Suppressor macrophage treated with lipopolysaccharide for 4 hours (primary cell): ENCODE results near the gene DNAJC30.
A peak's percentile ranks its signal among the peaks of the same experiment; 100 is the strongest.

Experiments used
- DNase-seq: peaks from one replicate; pipeline ENCODE4 v3.0.0-alpha.2; 2020

The DNAJC30 gene

GRCh38 chr7:73707045-73707631 is 23.9 kb upstream of the DNAJC30 start:
- DNase-seq: peak; percentile 21

- DNase-seq: no peak
Measured at GRCh38 chr7:73706126-73707044, 23.1 kb upstream of the DNAJC30 start.

GRCh38 chr7:73705551-73705920 is 22.3 kb upstream of the DNAJC30 start:
- no peak for DNase-seq

- DNase-seq: no peak
Measured at GRCh38 chr7:73704640-73705550, 21.6 kb upstream of the DNAJC30 start.

- DNase-seq: peak; percentile 59
Measured at GRCh38 chr7:73703757-73704639, 20.7 kb upstream of the DNAJC30 start.

- DNase-seq: no peak
Measured at GRCh38 chr7:73703225-73703624, 20.0 kb upstream of the DNAJC30 start.

- no peak for DNase-seq
Measured at GRCh38 chr7:73702665-73703064, 19.4 kb upstream of the DNAJC30 start.

GRCh38 chr7:73702226-73702625 is 19.0 kb upstream of the DNAJC30 start:
- no peak for DNase-seq

GRCh38 chr7:73701357-73701995 is 18.2 kb upstream of the DNAJC30 start:
- DNase-seq: peak; percentile 58

- no peak for DNase-seq
Measured at GRCh38 chr7:73700581-73701134, 17.4 kb upstream of the DNAJC30 start.

- no peak for DNase-seq
Measured at GRCh38 chr7:73700069-73700423, 16.8 kb upstream of the DNAJC30 start.

- DNase-seq: no peak
Measured at GRCh38 chr7:73699370-73700068, 16.3 kb upstream of the DNAJC30 start.

- DNase-seq: no peak
Measured at GRCh38 chr7:73698410-73698809, 15.2 kb upstream of the DNAJC30 start.

GRCh38 chr7:73696372-73696771 is 13.1 kb upstream of the DNAJC30 start:
- DNase-seq: no peak

- DNase-seq: no peak
Measured at GRCh38 chr7:73690646-73691045, 7.4 kb upstream of the DNAJC30 start.

- no peak for DNase-seq
Measured at GRCh38 chr7:73688288-73688687, 5.0 kb upstream of the DNAJC30 start.

GRCh38 chr7:73685311-73685710 is 2.1 kb upstream of the DNAJC30 start:
- DNase-seq: no peak

GRCh38 chr7:73683788-73684693 is 788 bp upstream of the DNAJC30 start:
- no peak for DNase-seq

GRCh38 chr7:73682745-73683055 is 553 bp downstream of the DNAJC30 start:
- no peak for DNase-seq

GRCh38 chr7:73681031-73681430 is 2.2 kb downstream of the DNAJC30 start:
- no peak for DNase-seq
